ENCODE results near the gene CD93.

- TF ChIP-seq GATA2 (IDR thresholded peaks at IDR 0.05; ENCODE audit: low read depth, low read length) (no peak), GATA3 (IDR thresholded peaks at IDR 0.05; ENCODE audit: low read depth, low read length) (no peak)
These were observed 5.6 kb downstream of the CD93 start for GRCh38 chr20:23080521-23080920.

Data from SH-SY5Y (cell line).